D721Med (cell line): Measurements from ENCODE around the gene ANKRD44.

Experiments used
- DNase-seq: peaks from one replicate; pipeline ENCODE4 v3.0.0; 2011; ENCODE audit warnings: low spot score; ENCODE audit not compliant: insufficient read length
- FAIRE-seq: peaks from 2 replicates; lab custom pipeline; 2011; peaks lifted over from hg19 to GRCh38; lab: Jason Lieb, UNC
- CTCF ChIP-seq: IDR thresholded peaks from 2 replicates; pipeline ENCODE4 v1.5.1; 2012; ENCODE audit warnings: mild to moderate bottlenecking, control low read depth; ENCODE audit not compliant: insufficient read depth; ENCODE audit errors: missing control alignments

The ANKRD44 gene

GRCh38 chr2:197204519-197205250, 105.9 kb downstream of the ANKRD44 start:
- TF ChIP-seq CTCF, result no peak
- DNase-seq, result no peak

GRCh38 chr2:197201874-197202273, 108.7 kb downstream of the ANKRD44 start:
- no peak for TF ChIP-seq CTCF
- FAIRE-seq (no peak), DNase-seq (no peak)

More at GRCh38 chr2:197204519-197205250, 105.9 kb downstream of the ANKRD44 start:
- FAIRE-seq, result no peak

GRCh38 chr2:197200762-197201058, 109.9 kb downstream of the ANKRD44 start:
- no peak for FAIRE-seq
- no peak for TF ChIP-seq CTCF

GRCh38 chr2:197200051-197200761, 110.4 kb downstream of the ANKRD44 start:
- no peak for TF ChIP-seq CTCF
- DNase-seq (no peak), FAIRE-seq (no peak)

More at GRCh38 chr2:197200762-197201058, 109.9 kb downstream of the ANKRD44 start:
- DNase-seq, result no peak

- TF ChIP-seq CTCF, result no peak
- no peak for DNase-seq
- FAIRE-seq, result no peak
Observed at GRCh38 chr2:197198890-197199289, 111.7 kb downstream of the ANKRD44 start.

GRCh38 chr2:197197895-197198311, 112.7 kb downstream of the ANKRD44 start:
- DNase-seq (no peak), FAIRE-seq (no peak)
- TF ChIP-seq CTCF, result no peak
